Transverse colon (tissue), 4 donors: ENCODE data around the gene DOCK9.

Source experiments
- EP300 ChIP-seq: sonication (generic); formaldehyde crosslinking; IDR thresholded peaks from one replicate; pipeline ENCODE4 v1.6.1; 2017; ENCODE audit warnings: antibody characterized with exemption, low read depth
- POLR2A ChIP-seq: fragments of 450-650 bp; IDR thresholded peaks from one replicate; pipeline ENCODE4 v1.6.1; 2016; ENCODE audit warnings: antibody characterized with exemption, mild to moderate bottlenecking, moderate library complexity
- POLR2AphosphoS5 ChIP-seq, 3 donors: sonication (generic); formaldehyde crosslinking; IDR thresholded peaks; one replicate each; pipeline ENCODE4 v1.6.1; 2016; ENCODE audit warnings: antibody characterized with exemption in 3 of 3
- TF ChIP-seq, protein P1 (sequence below), 5 experiments: fragments of 200-600 bp in 3 of 5; fragments of 450-650 bp in 2 of 5; sonication (generic) in 3 of 5; IDR thresholded peaks; 1 replicate in 2 of 5; 2 replicates in 3 of 5; pipeline ENCODE4 v1.5.1; 2016 to 2017; ENCODE audit warnings: antibody characterized with exemption in 5 of 5, inconsistent platforms in 3 of 5, mild to moderate bottlenecking in 2 of 5, moderate library complexity in 1 of 5

GRCh38 chr13:98942997-98943396 lies 34.9 kb downstream of the DOCK9 start:
- TF ChIP-seq POLR2A (no peak), EP300 (no peak), POLR2AphosphoS5 (IDR thresholded peaks at IDR 0.05) (no peak)
- TF ChIP-seq, protein P1, sequence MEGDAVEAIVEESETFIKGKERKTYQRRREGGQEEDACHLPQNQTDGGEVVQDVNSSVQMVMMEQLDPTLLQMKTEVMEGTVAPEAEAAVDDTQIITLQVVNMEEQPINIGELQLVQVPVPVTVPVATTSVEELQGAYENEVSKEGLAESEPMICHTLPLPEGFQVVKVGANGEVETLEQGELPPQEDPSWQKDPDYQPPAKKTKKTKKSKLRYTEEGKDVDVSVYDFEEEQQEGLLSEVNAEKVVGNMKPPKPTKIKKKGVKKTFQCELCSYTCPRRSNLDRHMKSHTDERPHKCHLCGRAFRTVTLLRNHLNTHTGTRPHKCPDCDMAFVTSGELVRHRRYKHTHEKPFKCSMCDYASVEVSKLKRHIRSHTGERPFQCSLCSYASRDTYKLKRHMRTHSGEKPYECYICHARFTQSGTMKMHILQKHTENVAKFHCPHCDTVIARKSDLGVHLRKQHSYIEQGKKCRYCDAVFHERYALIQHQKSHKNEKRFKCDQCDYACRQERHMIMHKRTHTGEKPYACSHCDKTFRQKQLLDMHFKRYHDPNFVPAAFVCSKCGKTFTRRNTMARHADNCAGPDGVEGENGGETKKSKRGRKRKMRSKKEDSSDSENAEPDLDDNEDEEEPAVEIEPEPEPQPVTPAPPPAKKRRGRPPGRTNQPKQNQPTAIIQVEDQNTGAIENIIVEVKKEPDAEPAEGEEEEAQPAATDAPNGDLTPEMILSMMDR (IDR thresholded peaks at IDR 0.05): no peak
